ENCODE measurements around the gene GTF3C5. TPM values are rescaled to one million over a fixed set of nuclear protein-coding genes. Genes with fewer than 3 reads are reported as not detected.
A peak's percentile ranks its signal among the peaks of the same experiment; 100 is the strongest.

The GTF3C5 gene
- total RNA-seq, 6 experiments from 2014 or later, result 18.4 to 30.5 (median 19.8) TPM

DNA sequence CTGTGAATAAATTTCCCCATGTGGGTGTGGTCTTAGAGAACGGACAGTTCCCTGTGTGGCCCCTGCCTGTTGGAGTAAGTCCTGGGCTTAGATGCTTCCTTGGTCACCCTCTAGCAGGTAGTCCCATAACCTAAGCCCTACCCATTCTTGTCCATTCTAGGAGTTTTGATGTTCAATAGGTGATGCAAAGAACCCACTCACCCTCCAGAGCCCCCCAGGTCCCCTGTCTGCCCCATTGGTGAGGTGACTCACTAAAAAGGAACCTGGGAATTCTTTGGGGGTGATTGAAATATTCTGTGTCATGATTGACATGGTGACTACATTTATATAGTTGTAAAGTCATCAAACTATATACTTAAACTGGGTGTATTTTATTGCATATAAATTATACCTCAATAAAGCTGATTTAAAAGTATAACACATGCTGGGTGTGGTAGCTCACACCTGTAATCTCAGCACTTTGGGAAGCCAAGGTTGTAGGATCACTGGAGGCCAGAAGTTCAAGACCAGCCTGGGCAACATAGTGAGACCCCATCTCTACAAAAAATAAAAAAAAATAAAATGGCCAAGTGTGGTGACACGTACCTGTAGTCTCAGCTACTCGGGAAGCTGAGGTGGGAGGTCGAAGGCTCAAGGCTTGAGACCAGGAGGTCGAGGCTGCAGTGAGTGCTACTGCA lies 20.8 kb upstream of the GTF3C5 start:
- ATAC-seq (no peak), DNase-seq (no peak)
- no peak for TF ChIP-seq POLR2A (IDR thresholded peaks at IDR 0.05)
- TF ChIP-seq, protein P1, sequence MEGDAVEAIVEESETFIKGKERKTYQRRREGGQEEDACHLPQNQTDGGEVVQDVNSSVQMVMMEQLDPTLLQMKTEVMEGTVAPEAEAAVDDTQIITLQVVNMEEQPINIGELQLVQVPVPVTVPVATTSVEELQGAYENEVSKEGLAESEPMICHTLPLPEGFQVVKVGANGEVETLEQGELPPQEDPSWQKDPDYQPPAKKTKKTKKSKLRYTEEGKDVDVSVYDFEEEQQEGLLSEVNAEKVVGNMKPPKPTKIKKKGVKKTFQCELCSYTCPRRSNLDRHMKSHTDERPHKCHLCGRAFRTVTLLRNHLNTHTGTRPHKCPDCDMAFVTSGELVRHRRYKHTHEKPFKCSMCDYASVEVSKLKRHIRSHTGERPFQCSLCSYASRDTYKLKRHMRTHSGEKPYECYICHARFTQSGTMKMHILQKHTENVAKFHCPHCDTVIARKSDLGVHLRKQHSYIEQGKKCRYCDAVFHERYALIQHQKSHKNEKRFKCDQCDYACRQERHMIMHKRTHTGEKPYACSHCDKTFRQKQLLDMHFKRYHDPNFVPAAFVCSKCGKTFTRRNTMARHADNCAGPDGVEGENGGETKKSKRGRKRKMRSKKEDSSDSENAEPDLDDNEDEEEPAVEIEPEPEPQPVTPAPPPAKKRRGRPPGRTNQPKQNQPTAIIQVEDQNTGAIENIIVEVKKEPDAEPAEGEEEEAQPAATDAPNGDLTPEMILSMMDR (IDR thresholded peaks at IDR 0.05), result no peak
- H3K36me3 ChIP-seq, result no peaks in the 10 kb centered on the region
- intact Hi-C loops (cut with DNase I), result no loop called here
- H3K27me3 ChIP-seq, result no peaks in the 10 kb centered on the region
- no peak overlapping the region for H3K27ac ChIP-seq
- no peak overlapping the region for H3K4me3 ChIP-seq
- WGBS (ENCODE audit: insufficient coverage, low coverage, low lambda C conversion rate, missing lambda C conversion rate), result 37% methylated on average over 5 of the region's 5 CpGs
- no peaks in the 10 kb centered on the region for H3K4me1 ChIP-seq
- no peaks in the 10 kb centered on the region for H3K9me3 ChIP-seq

DNA sequence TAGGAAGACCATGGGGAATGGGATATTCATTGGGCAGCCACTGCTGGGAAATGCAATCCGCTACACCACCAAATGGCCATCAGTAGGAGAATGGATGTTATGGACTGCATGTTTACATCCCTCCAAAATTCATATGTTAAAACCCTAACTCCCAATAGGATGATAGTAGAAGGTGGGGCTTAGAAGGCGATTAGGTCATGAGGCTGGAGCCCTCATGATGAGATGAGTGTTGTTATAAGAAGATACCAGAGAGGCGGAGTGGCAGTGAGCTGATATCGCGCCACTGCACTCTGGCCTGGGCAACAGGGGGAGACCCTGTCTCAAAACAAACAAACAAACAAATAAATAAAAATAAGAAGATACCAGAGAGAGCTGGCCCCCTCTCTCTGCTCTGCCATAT lies 16.1 kb upstream of the GTF3C5 start:
- H3K4me3 ChIP-seq, result no peak overlapping the region
- WGBS (ENCODE audit: insufficient coverage, low coverage, low lambda C conversion rate, missing lambda C conversion rate), result 72% methylated on average over 5 of the region's 5 CpGs
- intact Hi-C loops (cut with DNase I), result no loop called here
- ATAC-seq (no peak), DNase-seq (no peak)
- no peaks in the 10 kb centered on the region for H3K36me3 ChIP-seq
- TF ChIP-seq POLR2A (IDR thresholded peaks at IDR 0.05), result no peak
- TF ChIP-seq, protein P1 (IDR thresholded peaks at IDR 0.05), result no peak
- no peaks in the 10 kb centered on the region for H3K27me3 ChIP-seq
- H3K4me1 ChIP-seq, result no peaks in the 10 kb centered on the region
- H3K9me3 ChIP-seq, result no peaks in the 10 kb centered on the region
- no peak overlapping the region for H3K27ac ChIP-seq

DNA sequence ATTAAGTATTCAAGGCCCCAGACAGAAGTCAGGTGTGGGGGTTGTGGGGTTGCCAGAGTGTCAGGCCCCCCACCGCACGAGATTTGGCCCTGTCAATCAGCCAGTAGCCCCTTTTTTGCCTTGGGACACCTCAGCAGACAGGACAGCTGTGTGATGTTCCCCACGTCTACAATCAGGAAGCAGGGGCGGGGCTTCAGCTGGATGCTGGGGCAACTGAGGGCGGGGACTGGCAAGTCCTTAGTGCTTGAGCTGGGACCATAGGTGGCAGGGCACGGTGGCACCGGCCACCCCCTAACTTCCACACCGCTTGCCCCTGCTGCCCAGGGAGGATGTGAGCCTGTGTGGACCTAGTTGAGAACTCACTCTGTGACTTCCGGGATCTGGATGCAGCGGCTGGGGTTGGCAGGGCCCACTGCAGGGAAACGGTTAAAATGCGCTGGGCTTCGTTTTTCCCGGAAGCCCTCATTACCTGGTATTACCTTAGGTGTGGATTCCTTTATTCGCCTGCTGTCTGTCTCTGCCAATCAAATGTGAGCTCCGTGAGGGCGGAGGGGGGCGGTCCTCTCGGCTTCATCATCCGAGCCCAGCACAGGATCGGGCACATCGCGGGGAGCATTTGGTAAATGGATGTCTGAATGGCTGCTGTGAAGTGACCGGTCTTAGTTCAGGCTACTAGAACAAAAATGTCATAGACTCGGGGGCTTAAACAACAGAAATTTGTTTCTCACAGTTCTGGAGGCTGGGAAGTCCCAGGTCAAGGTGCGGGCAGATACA lies 7.5 kb upstream of the GTF3C5 start:
- Histone ChIP-seq H3K9me3 (no peaks in the 10 kb centered on the region), H3K4me3 (no peak overlapping the region), H3K27ac (no peak overlapping the region), H3K27me3 (no peaks in the 10 kb centered on the region), H3K4me1 (peaks cover 0 to 6% (median 0%) of the 10 kb centered on the region in 4 donors), H3K36me3 (no peaks in the 10 kb centered on the region)
- ATAC-seq, result peak in 2 of 4 donors; percentile 16 to 25
- WGBS (ENCODE audit: insufficient coverage, low coverage, low lambda C conversion rate, missing lambda C conversion rate), result 40% methylated on average over 7 of the region's 26 CpGs
- no peak for TF ChIP-seq POLR2A (IDR thresholded peaks at IDR 0.05)
- TF ChIP-seq, protein P1 (IDR thresholded peaks at IDR 0.05), result no peak
- intact Hi-C loops (cut with DNase I), result no loop called here
- DNase-seq, result no peak

DNA sequence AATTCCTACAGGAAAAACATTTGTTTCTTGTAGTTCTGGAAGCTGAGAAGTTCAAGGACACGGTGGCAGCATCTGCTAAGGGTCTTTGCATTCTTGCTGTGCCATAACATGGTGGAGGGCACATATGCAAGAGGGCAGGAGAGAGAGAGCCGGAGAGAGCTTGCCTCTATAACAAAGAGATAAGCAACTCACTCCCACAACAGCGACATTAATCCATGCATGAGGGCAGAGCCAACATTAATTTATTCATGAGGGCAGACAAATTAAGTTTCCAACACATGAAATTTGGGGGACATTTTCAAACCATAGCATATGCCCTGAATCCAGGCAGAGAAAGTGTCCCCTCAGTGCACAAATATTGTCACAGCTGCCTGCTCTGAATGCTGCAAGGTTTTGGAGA lies 4.4 kb upstream of the GTF3C5 start:
- peaks cover 0 to 10% (median 2%) of the 10 kb centered on the region in 4 donors for H3K4me1 ChIP-seq
- no peak overlapping the region for H3K4me3 ChIP-seq
- no peak for DNase-seq
- no peak overlapping the region for H3K27ac ChIP-seq
- H3K27me3 ChIP-seq, result no peaks in the 10 kb centered on the region
- WGBS (ENCODE audit: insufficient coverage, low coverage, low lambda C conversion rate, missing lambda C conversion rate), result 40% methylated on average over 3 of the region's 3 CpGs
- no peaks in the 10 kb centered on the region for H3K36me3 ChIP-seq
- TF ChIP-seq, protein P1 (IDR thresholded peaks at IDR 0.05), result no peak
- TF ChIP-seq POLR2A (IDR thresholded peaks at IDR 0.05), result no peak
- intact Hi-C loops (cut with DNase I), result no loop called here
- H3K9me3 ChIP-seq, result no peaks in the 10 kb centered on the region
- no peak for ATAC-seq

Measured in right lobe of liver (tissue), 6 donors.